Prostate gland (tissue), 2 donors: ENCODE results near the gene SPAG9. TPM values are rescaled to one million over a fixed set of nuclear protein-coding genes. Genes with fewer than 3 reads are reported as not detected.

ENCODE experiments used
- DNase-seq: peaks from one replicate; pipeline ENCODE4 v3.0.0-alpha.2; 2019; ENCODE audit warnings: low spot score
- H3K27ac ChIP-seq, 2 donors: fragments of 200-600 bp; sonication (generic); 2 replicates each; pipeline ENCODE4 v1.5.1; 2017 to 2019
- H3K27me3 ChIP-seq: fragments of 200-600 bp; sonication (generic); replicated peaks from 2 replicates; pipeline ENCODE4 v1.5.1; 2019; ENCODE audit not compliant: insufficient read depth
- H3K36me3 ChIP-seq, 2 donors: fragments of 200-600 bp; sonication (generic); 1 replicate in 1 of 2; 2 replicates in 1 of 2; pipeline versions ENCODE4 v1.5.1 to v1.8.1; 2017 to 2019
- H3K4me1 ChIP-seq: fragments of 200-600 bp; sonication (generic); replicated peaks from 2 replicates; pipeline ENCODE4 v1.5.1; 2019
- H3K4me3 ChIP-seq, 2 donors: fragments of 200-600 bp; sonication (generic); 2 replicates each; pipeline ENCODE4 v1.5.1; 2017 to 2019
- H3K9me3 ChIP-seq: fragments of 200-600 bp; sonication (generic); 2 replicates; pipeline ENCODE4 v1.5.1; 2017
- POLR2A ChIP-seq: fragments of 450-650 bp; IDR thresholded peaks from one replicate; pipeline ENCODE4 v1.6.1; 2016; ENCODE audit warnings: antibody characterized with exemption, mild to moderate bottlenecking
- POLR2AphosphoS5 ChIP-seq: sonication (generic); formaldehyde crosslinking; IDR thresholded peaks from one replicate; pipeline ENCODE4 v1.6.1; 2017; ENCODE audit warnings: antibody characterized with exemption
- WGBS: methylation state at CpG from one replicate; pipeline ENCODE4 v1.1.5; 2018; 5-methylcytosine and 5-hydroxymethylcytosine counted together
- intact Hi-C: fragments of 100-400 bp; cut with DNase I; formaldehyde crosslinking; loops from one replicate; pipeline ENCODE4 v1.14.2; 2022
- total RNA-seq, 2 donors: library from RNA; depleted of rRNA; stranded (reverse); fragments of >200 nt; gene quantifications; one replicate each; pipeline ENCODE4 v1.1.0, GENCODE V29; 2016
- TF ChIP-seq, protein P1 (sequence below), 4 experiments: fragments of 200-600 bp in 2 of 4; fragments of 450-650 bp in 2 of 4; sonication (generic) in 2 of 4; IDR thresholded peaks; 1 replicate in 3 of 4; 2 replicates in 1 of 4; pipeline ENCODE4 v1.5.1; 2016 to 2019; ENCODE audit warnings: antibody characterized with exemption in 4 of 4, mild to moderate bottlenecking in 2 of 4, moderate library complexity in 2 of 4

Gene SPAG9
- total RNA-seq, 2 donors from 2014 or later, result 48.3 to 98.3 TPM

DNA sequence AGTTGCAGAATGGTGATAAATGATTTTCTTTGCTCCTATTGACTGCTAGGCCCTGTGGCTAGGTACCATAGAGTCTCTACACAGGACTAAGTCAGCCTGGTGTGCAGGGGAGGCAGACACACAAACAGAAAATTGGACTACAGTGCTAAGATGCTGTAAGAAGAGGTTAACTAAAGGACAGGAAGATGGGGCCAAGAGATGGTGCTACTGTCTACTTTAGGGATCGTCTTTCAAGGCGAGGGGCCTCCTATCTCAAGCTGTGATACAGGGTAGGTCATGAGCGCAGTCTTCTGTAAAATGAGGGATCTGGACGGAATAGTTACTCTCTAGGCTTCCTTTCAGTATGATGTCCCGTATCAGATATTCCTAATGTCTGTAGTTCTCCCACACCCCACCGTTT lies 33.5 kb upstream of the SPAG9 start:
- Histone ChIP-seq H3K9me3 (no peaks in the 10 kb centered on the region), H3K4me3 (peak overlapping the region; percentile 42 to 67), H3K27ac (peak overlapping the region in 1 of 2 donors; percentile 88), H3K27me3 (no peaks in the 10 kb centered on the region), H3K36me3 (no peaks in the 10 kb centered on the region), H3K4me1 (no peaks in the 10 kb centered on the region)
- WGBS, result 9% methylated on average over 6 of the region's 6 CpGs
- TF ChIP-seq, protein P1, sequence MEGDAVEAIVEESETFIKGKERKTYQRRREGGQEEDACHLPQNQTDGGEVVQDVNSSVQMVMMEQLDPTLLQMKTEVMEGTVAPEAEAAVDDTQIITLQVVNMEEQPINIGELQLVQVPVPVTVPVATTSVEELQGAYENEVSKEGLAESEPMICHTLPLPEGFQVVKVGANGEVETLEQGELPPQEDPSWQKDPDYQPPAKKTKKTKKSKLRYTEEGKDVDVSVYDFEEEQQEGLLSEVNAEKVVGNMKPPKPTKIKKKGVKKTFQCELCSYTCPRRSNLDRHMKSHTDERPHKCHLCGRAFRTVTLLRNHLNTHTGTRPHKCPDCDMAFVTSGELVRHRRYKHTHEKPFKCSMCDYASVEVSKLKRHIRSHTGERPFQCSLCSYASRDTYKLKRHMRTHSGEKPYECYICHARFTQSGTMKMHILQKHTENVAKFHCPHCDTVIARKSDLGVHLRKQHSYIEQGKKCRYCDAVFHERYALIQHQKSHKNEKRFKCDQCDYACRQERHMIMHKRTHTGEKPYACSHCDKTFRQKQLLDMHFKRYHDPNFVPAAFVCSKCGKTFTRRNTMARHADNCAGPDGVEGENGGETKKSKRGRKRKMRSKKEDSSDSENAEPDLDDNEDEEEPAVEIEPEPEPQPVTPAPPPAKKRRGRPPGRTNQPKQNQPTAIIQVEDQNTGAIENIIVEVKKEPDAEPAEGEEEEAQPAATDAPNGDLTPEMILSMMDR (IDR thresholded peaks at IDR 0.05), result no peak
- TF ChIP-seq POLR2AphosphoS5, result no peak
- no peak for TF ChIP-seq POLR2A
- intact Hi-C loops, result loop anchor here (5.0 kb wide), 1 partner anchor 302 kb away; no protein-coding TSS in a partner anchor
- no peak for DNase-seq

DNA sequence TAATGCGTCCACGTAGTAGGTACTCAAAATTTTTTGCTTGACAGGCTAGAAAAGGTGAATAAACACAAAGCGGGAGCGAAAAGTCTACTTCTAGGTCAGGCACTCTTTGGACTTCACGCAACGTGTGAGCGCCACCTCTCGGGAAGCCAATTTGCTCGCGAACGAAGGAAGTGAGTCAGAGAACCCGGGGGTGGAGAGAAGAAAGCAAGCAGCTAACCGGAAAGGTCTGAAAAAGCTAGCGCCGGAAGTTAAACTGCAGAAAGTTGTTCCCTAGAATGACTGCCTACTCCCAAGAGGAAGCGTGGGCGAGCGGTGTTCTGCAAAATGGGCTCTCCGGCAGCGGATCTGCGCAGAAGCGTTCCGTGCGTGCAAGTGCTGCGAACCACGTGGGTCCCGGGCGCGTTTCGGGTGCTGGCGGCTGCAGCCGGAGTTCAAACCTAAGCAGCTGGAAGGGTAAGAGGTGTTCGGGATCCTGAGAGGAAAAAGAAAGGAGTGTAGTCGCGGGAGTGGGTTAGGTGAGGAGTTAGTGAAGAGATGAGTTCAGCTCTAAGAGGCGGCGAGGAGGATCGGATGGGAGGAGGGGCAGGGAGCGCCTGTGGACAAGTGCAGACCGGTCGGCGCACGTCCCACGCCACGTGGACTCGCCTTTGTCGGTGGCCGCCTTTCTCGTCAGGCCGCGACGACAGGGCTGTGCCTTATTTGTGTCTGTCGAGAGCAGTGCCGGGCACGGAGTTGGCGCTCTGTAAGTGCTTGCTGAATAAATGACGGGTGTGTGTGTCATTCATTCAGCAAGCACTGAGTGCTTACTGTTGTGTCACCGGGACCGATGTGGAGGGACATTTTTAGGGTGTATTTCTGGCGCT lies 32.8 kb upstream of the SPAG9 start, which contains the start of gene NME1:
Gene NME1 (plus strand): TSS at position 350 of the 863 bp plus-strand sequence. CDS start 2,096 bp downstream, outside the sequence.
- TF ChIP-seq, protein P1 (IDR thresholded peaks at IDR 0.05), result peak; percentile 33 to 91 (median 86)
- TF ChIP-seq POLR2A (peak; percentile 20), POLR2AphosphoS5 (peak; percentile 99)
- WGBS, result under 1% methylated on average over 60 of the region's 60 CpGs
- H3K27ac ChIP-seq, result peak within 1 kb of the TSS; percentile 87 to 88
- intact Hi-C loops, result loop anchor here (2.0 to 5.0 kb wide), 3 partner anchors 33 to 301 kb away; partner anchors contain the start of gene SPAG9
- H3K9me3 ChIP-seq, result no peaks in the 10 kb centered on the region
- no peaks in the 10 kb centered on the region for H3K4me1 ChIP-seq
- H3K36me3 ChIP-seq, result no peaks in the 10 kb centered on the region
- peak; percentile 98 for DNase-seq
- peak within 1 kb of the TSS; percentile 42 to 67 for H3K4me3 ChIP-seq
- no peaks in the 10 kb centered on the region for H3K27me3 ChIP-seq

DNA sequence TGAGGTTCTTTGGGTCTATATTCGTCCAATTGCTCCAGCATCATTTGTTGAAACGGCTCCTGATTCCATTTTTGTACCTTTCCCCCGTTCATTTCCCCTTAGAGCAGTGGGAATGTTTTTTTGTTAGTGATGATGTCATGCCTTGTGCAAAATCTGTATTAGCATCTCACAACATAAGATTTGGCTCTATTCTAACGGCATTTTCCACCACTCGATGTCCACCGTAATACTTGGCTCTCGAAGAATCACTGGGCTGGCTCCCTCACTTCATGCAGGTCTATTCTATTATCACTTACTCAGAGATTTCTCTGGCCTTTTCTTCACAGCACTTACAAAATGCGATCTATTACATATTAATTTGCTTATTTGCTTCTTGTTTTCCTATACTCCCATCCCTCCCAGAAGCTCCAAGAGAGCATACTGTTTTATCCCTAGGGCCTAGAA lies 32.1 kb upstream of the SPAG9 start:
- 19% methylated on average over 8 of the region's 8 CpGs for WGBS
- Histone ChIP-seq H3K4me3 (peak overlapping the region; percentile 19 to 67), H3K9me3 (no peaks in the 10 kb centered on the region), H3K4me1 (no peaks in the 10 kb centered on the region), H3K27ac (peak overlapping the region; percentile 87 to 88), H3K36me3 (no peaks in the 10 kb centered on the region), H3K27me3 (no peaks in the 10 kb centered on the region)
- DNase-seq, result no peak
- TF ChIP-seq, protein P1 (IDR thresholded peaks at IDR 0.05), result no peak
- TF ChIP-seq POLR2A (no peak), POLR2AphosphoS5 (no peak)
- intact Hi-C loops, result loop anchor here (2.0 to 5.0 kb wide), 3 partner anchors 32 to 300 kb away; partner anchors contain the start of gene SPAG9

DNA sequence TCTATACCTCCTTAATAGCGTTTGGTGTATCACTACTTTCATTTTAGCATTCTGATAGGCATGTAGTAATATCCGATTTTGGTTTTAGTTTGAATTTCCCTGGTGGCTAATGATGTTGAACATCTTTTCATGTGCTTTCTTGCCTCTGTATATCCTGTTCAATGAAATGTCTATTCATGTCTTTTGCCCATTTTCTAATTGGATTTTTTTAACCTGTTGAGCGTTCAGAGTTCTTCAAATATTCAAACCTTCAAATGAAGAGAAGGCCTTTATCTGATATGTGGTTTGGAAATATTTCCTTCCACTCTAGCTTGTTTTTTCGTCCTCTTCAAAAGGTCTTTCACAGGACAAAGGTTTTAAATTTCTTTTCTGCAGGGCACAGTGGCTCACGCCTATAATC lies 30.3 kb upstream of the SPAG9 start:
- TF ChIP-seq, protein P1 (IDR thresholded peaks at IDR 0.05), result no peak
- no peak for TF ChIP-seq POLR2A
- no peak for TF ChIP-seq POLR2AphosphoS5
- H3K4me3 ChIP-seq, result no peak overlapping the region
- H3K27ac ChIP-seq, result no peak overlapping the region
- intact Hi-C loops, result loop anchor here (5.0 kb wide), 1 partner anchor 299 kb away; no protein-coding TSS in a partner anchor
- no peak for DNase-seq
- no peaks in the 10 kb centered on the region for H3K9me3 ChIP-seq
- H3K4me1 ChIP-seq, result no peaks in the 10 kb centered on the region
- WGBS, result 67% methylated on average over 5 of the region's 5 CpGs
- H3K27me3 ChIP-seq, result no peaks in the 10 kb centered on the region
- no peaks in the 10 kb centered on the region for H3K36me3 ChIP-seq
